Activated effector memory CD4-positive, alpha-beta T cell treated with Interleukin-2 at 50 U/mL for 16 hours (primary cell): ENCODE results near the gene NTRK1.

Experiments
- DNase-seq: peaks from one replicate; pipeline ENCODE4 v3.0.0-alpha.2; 2020

Gene NTRK1

DNA sequence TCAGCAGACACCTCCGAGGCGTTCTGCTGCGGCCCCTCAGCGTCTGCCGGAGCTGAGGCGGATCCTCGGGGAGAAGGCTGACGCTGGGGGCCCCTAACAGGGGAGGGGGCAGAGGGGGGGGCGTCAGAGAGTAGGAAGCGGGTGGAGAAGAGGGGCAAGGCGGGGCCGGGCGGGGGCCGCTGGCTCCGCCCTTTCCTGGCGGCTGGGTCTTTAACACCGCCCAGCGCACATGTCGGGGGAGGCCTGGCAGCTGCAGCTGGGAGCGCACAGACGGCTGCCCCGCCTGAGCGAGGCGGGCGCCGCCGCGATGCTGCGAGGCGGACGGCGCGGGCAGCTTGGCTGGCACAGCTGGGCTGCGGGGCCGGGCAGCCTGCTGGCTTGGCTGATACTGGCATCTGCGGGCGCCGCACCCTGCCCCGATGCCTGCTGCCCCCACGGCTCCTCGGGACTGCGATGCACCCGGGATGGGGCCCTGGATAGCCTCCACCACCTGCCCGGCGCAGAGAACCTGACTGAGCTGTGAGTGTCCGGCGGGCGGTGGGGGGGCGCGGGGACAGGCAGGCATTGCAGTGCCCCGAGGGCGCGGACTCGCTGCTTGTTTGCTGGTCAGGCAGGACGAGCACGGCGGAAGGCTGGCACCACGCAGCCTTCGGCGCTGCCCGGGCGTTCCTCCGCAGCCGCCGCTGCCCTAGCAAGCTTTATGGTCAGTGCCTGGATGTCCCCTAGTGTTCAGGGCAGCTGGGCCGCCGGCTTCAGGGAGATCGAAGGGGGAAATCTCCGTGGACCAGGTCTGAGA, at the start of gene NTRK1:
TSS of gene NTRK1 (plus strand) at position 238 of the 796 bp plus-strand sequence. CDS start at position 308, 70 bp downstream.
- peak; percentile 42 for DNase-seq

DNA sequence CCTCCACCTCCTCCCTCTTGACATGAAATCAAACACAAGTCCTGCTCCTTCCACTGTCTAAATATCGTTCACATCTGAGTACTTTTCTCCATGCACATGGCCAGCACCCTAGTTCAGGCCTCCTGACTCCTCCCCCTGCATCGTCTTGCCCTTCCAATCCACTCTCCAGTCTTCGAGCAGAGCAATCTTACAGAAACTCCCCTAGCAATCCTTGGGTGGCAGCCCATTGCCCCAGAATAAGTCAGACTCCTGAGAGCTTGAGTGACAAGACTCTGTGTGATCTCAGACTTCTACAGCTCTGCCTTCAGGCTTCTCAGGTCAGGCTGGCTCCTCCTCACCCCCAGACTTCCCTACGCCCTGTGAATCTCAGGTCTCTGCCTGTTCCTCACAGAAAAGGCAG, 49.5 kb upstream of the NTRK1 start:
- no peak for DNase-seq

GRCh38 chr1:156812293-156812990, 48.2 kb upstream of the NTRK1 start:
- no peak for DNase-seq

GRCh38 chr1:156813298-156813697, 47.4 kb upstream of the NTRK1 start:
- DNase-seq, result no peak

GRCh38 chr1:156813750-156814570, 46.7 kb upstream of the NTRK1 start:
- DNase-seq, result peak; percentile 59

DNA sequence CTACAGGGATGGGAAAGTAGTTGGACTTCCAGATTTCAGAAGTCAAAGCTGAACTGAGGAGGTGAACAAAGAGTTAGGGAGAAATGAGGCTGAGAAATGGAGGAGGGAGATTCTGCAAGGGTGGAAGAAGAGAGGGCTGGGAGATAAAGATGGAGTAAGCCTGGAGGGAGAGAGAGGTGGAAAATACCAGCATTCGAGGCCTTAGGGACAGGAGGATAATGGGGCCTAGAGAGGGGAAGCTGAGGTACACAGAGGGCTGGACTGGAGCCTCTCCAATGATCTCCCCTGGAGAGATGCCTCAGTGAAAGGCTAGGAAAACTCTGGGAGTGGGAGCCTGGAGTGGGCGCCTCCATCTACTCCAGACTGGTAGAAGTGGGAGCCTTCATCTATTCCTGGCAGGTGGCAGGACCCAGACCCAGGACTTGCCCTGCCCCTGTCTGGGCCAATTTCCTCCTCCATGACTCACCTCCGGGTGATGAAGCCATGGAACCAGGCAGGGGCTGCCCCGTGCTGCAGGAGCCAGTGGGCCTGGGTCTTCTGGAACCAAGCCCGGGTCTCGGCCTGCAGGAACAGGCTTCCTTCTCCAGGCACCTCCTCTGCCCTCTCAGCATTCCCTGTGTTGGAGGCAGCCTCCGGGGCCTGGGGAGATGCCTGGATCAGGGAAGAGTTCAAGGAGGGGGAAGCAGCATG, 45.9 kb upstream of the NTRK1 start:
- DNase-seq, result no peak

GRCh38 chr1:156815307-156815826, 45.3 kb upstream of the NTRK1 start:
- no peak for DNase-seq

DNA sequence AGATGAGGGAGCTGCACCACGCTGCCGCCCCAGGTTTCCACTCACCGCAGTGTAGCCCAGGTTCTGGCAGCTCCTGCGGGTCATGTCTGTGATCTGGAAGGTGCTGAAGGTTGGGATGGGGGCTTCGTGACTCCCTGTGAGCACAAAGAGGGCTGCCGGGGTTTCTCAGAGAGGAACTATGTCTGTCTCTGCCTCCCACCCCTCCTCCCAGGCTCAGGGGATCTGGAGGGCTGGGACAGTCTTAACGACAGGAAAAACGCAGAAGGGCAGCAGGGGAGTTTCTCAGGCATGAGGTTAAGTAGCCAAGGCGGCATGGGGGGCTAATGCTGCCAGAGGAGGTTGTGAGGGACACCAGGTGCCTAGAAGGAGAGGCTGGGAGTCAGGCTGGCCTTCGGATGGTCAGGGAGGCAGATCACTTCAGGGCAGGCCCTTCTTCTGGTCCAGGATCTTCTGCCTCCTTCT, 44.7 kb upstream of the NTRK1 start:
- DNase-seq, result no peak

DNA sequence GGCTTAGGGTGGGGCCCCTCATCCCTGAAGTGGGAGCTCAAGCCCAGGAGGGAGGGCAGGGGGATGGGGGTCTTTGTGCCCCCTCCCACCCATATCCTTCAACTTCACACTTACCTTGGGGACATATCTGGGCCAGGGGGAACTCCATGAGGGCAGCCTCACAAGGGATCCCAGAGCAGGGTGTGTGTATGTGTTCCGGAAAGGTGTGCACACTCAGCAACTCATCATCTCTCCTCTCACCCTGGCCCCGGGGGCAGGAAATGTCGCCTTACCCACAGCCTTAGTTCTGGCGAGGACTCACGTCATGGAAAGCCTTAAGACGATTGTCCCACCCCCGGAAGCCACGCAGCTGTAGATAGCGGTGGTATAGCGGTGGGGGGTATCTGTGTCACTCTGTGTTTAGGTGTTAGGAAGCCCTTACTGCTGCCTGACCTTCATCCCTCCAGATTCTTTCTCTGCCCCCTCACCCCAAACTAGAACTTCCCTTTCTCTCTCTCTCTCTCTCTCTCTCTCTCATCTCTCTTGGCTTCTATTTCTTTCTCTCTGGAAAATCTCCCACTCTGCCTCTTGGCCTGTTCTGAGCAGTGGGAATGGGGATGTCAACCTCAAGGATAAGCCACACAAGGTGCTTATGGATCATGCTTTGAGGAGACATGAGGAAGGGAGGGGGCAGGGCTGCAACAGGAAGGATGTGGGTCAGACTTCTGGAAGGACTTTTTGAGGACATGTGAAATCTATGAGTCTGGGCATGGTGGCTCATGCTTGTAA, 43.9 kb upstream of the NTRK1 start, which contains the start of gene SH2D2A:
TSS of gene SH2D2A (minus strand) at position 288 of the 768 bp plus-strand sequence. CDS start at position 148, 140 bp downstream.
- DNase-seq, result peak; percentile 90

DNA sequence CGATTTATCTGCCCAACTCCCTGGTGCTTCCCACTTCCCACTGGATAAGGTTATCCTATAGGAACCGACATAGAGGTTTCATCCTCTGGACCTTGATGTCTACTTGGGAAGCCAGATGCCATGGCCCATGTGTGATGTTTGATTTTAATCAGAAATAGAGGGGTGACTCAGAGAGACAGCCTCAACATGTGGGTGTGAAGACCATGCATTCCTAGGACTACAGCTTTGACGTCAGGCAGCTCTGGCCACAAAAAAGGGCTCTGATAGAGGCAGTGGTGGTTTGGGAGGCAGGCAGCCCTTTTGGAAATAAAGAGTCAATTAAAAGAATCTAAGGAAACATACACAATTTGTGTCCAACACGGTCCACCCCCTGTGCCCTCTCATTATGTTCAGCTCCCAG, 38.9 kb upstream of the NTRK1 start:
- no peak for DNase-seq

GRCh38 chr1:156822680-156823079, 38.0 kb upstream of the NTRK1 start:
- no peak for DNase-seq

- DNase-seq, result no peak
These were observed 37.4 kb upstream of the NTRK1 start for GRCh38 chr1:156823210-156823790.

GRCh38 chr1:156826630-156827029, 34.0 kb upstream of the NTRK1 start:
- no peak for DNase-seq

GRCh38 chr1:156828400-156829124, 32.1 kb upstream of the NTRK1 start:
- DNase-seq, result no peak

GRCh38 chr1:156832434-156832833, 28.2 kb upstream of the NTRK1 start:
- no peak for DNase-seq

GRCh38 chr1:156833603-156834002, 27.1 kb upstream of the NTRK1 start:
- no peak for DNase-seq

DNA sequence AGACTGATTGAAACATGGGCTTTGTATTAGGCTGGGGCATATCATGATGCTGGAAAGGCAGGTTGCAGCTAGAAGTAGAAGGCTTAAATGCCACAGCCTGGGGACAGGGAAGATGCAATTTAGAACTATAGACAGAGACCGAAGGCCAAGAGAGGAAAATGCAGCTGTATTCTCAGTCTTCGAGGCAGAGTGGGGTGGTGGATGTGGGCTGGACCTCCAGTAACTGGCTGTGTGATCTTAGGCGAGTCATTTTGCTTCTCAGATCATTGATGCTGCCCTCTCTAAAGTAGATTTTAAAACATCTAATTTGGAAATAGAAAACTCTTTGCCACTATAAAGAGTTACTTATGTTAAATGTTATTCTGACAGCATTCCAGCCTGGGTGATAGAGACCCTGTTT, 26.3 kb upstream of the NTRK1 start:
- DNase-seq, result no peak

- DNase-seq, result no peak
These were observed 24.5 kb upstream of the NTRK1 start for GRCh38 chr1:156836041-156836654.

- DNase-seq, result no peak
These were observed 23.8 kb upstream of the NTRK1 start for GRCh38 chr1:156836892-156837291.

DNA sequence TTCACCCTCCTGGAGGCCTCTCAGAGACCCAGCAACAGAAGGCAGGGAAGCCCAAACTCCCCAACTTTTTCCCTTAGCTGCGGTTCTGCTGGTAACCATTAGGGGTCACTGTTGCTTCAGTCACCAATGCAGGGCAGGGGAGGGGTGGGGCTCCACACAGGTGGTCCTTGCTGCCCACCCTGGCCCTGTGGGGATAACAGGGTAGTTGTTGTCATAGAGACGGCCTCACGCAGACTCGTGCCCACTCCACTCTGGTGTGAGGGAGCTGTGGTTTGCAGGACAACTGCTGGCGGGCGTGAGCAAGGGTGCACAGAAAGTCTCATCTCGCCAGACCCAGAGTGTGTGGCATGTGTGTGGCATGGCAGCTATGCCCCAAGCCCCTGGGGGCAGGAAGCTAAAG, 21.7 kb upstream of the NTRK1 start:
- DNase-seq, result peak; percentile 31
